ENCODE results near the gene MAMSTR. TPM values are rescaled to one million over a fixed set of nuclear protein-coding genes. Genes with fewer than 3 reads are reported as not detected.
"Not testable (repeated sequence)": the region's sequence is repeated elsewhere in the genome, so short reads cannot be mapped to it uniquely, and the experiment has no call there.

The MAMSTR gene
- total RNA-seq, 3 donors from 2014 or later (not counting 1 experiment from before 2014, with no cell fraction given) = 0.56 to 1.2 (median 0.98) TPM

- no peak for DNase-seq
- Mint-ChIP-seq H3K27me3 (ENCODE audit: low read depth in 2 of 2) (no peaks in the 10 kb centered on the region), H3K27ac (no peak overlapping the region), H3K4me3 (no peak overlapping the region), H3K9me3 (no peaks in the 10 kb centered on the region), H3K4me1 (peaks cover under 1% of the 10 kb centered on the region in 2 donors), H3K36me3 (no peaks in the 10 kb centered on the region)
- H3K9me3 ChIP-seq (ENCODE audit: control insufficient read depth, insufficient read depth, low read length) = no peaks in the 10 kb centered on the region
- no peaks in the 10 kb centered on the region for H3K36me3 ChIP-seq (ENCODE audit: control insufficient read depth, insufficient read depth, low read length)
- no peak for ATAC-seq
- H3K4me1 ChIP-seq (ENCODE audit: control insufficient read depth, insufficient read depth, low read length) = peaks cover 8% of the 10 kb centered on the region
- no peak overlapping the region for H3K27ac ChIP-seq (ENCODE audit: low read length)
- intact Hi-C loops (cut with micrococcal nuclease) = no loop called here
- no peak for TF ChIP-seq CTCF (IDR thresholded peaks at IDR 0.05)
- H3K4me3 ChIP-seq (ENCODE audit: low read length) = no peak overlapping the region
- 85% methylated on average over 45 of the region's 45 CpGs for WGBS (ENCODE audit: insufficient coverage)
- no peaks in the 10 kb centered on the region for H3K27me3 ChIP-seq (ENCODE audit: control insufficient read depth, insufficient read depth, low read length)
Measured at GRCh38 chr19:48680436-48681126, 38.9 kb downstream of the MAMSTR start.

- H3K4me3 ChIP-seq (ENCODE audit: low read length); H3K27me3 Mint-ChIP-seq (ENCODE audit: low read depth in 2 of 2); H3K9me3 Mint-ChIP-seq; H3K27me3 ChIP-seq (ENCODE audit: control insufficient read depth, insufficient read depth, low read length); H3K4me1 Mint-ChIP-seq; ATAC-seq; DNase-seq; H3K4me3 Mint-ChIP-seq; H3K36me3 Mint-ChIP-seq; H3K27ac ChIP-seq (ENCODE audit: low read length); H3K36me3 ChIP-seq (ENCODE audit: control insufficient read depth, insufficient read depth, low read length); H3K9me3 ChIP-seq (ENCODE audit: control insufficient read depth, insufficient read depth, low read length); intact Hi-C loops (cut with micrococcal nuclease); H3K27ac Mint-ChIP-seq: not testable (repeated sequence)
- peaks cover 14% of the 10 kb centered on the region for H3K4me1 ChIP-seq (ENCODE audit: control insufficient read depth, insufficient read depth, low read length)
- WGBS (ENCODE audit: insufficient coverage) = 85% methylated on average over 19 of the region's 19 CpGs
Measured at GRCh38 chr19:48680006-48680405, 39.5 kb downstream of the MAMSTR start.

- no peak for ATAC-seq
- intact Hi-C loops (cut with micrococcal nuclease) = loop anchor here (5.0 kb wide), 1 partner anchor 41 kb away; the partner anchor contains the start of gene DBP
Measured at GRCh38 chr19:48678201-48678600, 41.3 kb downstream of the MAMSTR start.

GRCh38 chr19:48676887-48677286, 42.6 kb downstream of the MAMSTR start:
- Mint-ChIP-seq H3K27me3 (ENCODE audit: low read depth in 2 of 2) (peaks cover 0 to 3% of the 10 kb centered on the region in 2 donors), H3K4me3 (no peak overlapping the region), H3K4me1 (peaks cover 7 to 8% of the 10 kb centered on the region in 2 donors), H3K27ac (no peak overlapping the region), H3K36me3 (no peaks in the 10 kb centered on the region), H3K9me3 (no peaks in the 10 kb centered on the region)
- Histone ChIP-seq H3K27ac (ENCODE audit: low read length) (no peak overlapping the region), H3K36me3 (ENCODE audit: control insufficient read depth, insufficient read depth, low read length) (no peaks in the 10 kb centered on the region), H3K27me3 (ENCODE audit: control insufficient read depth, insufficient read depth, low read length) (no peaks in the 10 kb centered on the region), H3K4me1 (ENCODE audit: control insufficient read depth, insufficient read depth, low read length) (peaks cover 14% of the 10 kb centered on the region), H3K9me3 (ENCODE audit: control insufficient read depth, insufficient read depth, low read length) (no peaks in the 10 kb centered on the region), H3K4me3 (ENCODE audit: low read length) (no peak overlapping the region)
- WGBS (ENCODE audit: insufficient coverage) = 94% methylated on average over 13 of the region's 13 CpGs
- intact Hi-C loops (cut with micrococcal nuclease) = loop anchor here (5.0 kb wide), 1 partner anchor 40 kb away; the partner anchor contains the start of gene DBP
- no peak for ATAC-seq
- TF ChIP-seq CTCF (IDR thresholded peaks at IDR 0.05) = no peak
- no peak for DNase-seq

More at GRCh38 chr19:48678201-48678600, 41.3 kb downstream of the MAMSTR start:
- no peaks in the 10 kb centered on the region for H3K9me3 Mint-ChIP-seq
- H3K27ac Mint-ChIP-seq = no peak overlapping the region
- Histone ChIP-seq H3K27ac (ENCODE audit: low read length) (no peak overlapping the region), H3K4me3 (ENCODE audit: low read length) (no peak overlapping the region), H3K36me3 (ENCODE audit: control insufficient read depth, insufficient read depth, low read length) (no peaks in the 10 kb centered on the region), H3K27me3 (ENCODE audit: control insufficient read depth, insufficient read depth, low read length) (no peaks in the 10 kb centered on the region), H3K9me3 (ENCODE audit: control insufficient read depth, insufficient read depth, low read length) (no peaks in the 10 kb centered on the region), H3K4me1 (ENCODE audit: control insufficient read depth, insufficient read depth, low read length) (peaks cover 14% of the 10 kb centered on the region)
- DNase-seq = no peak
- H3K36me3 Mint-ChIP-seq = no peaks in the 10 kb centered on the region
- 87% methylated on average over 2 of the region's 4 CpGs for WGBS (ENCODE audit: insufficient coverage)
- no peak for TF ChIP-seq CTCF (IDR thresholded peaks at IDR 0.05)
- H3K4me1 Mint-ChIP-seq = peaks cover 7 to 8% of the 10 kb centered on the region in 2 donors
- H3K4me3 Mint-ChIP-seq = no peak overlapping the region
- H3K27me3 Mint-ChIP-seq (ENCODE audit: low read depth in 2 of 2) = peaks cover 0 to 3% of the 10 kb centered on the region in 2 donors

All from natural killer cell (primary cell).